Right atrium auricular region (tissue), 2 donors: ENCODE measurements around the gene SSC5D. TPM values are rescaled to one million over a fixed set of nuclear protein-coding genes. Genes with fewer than 3 reads are reported as not detected.
A peak's percentile ranks its signal among the peaks of the same experiment; 100 is the strongest.

Experiments
- DNase-seq: peaks from one replicate; pipeline ENCODE4 v3.0.0-alpha.2; 2019; ENCODE audit warnings: low spot score
- H3K27ac ChIP-seq, 2 donors: fragments of 200-600 bp; sonication (generic); 1 replicate in 1 of 2; 2 replicates in 1 of 2; pipeline ENCODE4 v1.5.1; 2016 to 2019
- H3K27me3 ChIP-seq, 2 donors: fragments of 200-600 bp; sonication (generic); one replicate each; pipeline versions ENCODE4 v1.5.1 to v1.6.0; 2017 to 2019
- H3K36me3 ChIP-seq: fragments of 200-600 bp; sonication (generic); one replicate; pipeline ENCODE4 v1.5.1; 2016
- H3K4me1 ChIP-seq, 2 donors: fragments of 200-600 bp; sonication (generic); one replicate each; pipeline versions ENCODE4 v1.5.1 to v1.6.0; 2017 to 2019
- H3K4me3 ChIP-seq, 2 donors: fragments of 200-600 bp; sonication (generic); 1 replicate in 1 of 2; 2 replicates in 1 of 2; pipeline ENCODE4 v1.5.1; 2017 to 2019; ENCODE audit warnings: mild to moderate bottlenecking in 1 of 2, moderate library complexity in 1 of 2
- H3K9me3 ChIP-seq, 2 donors: fragments of 200-600 bp; sonication (generic); one replicate each; pipeline ENCODE4 v1.5.1; 2019
- CTCF ChIP-seq, 2 donors: fragments of 200-600 bp; sonication (generic); IDR thresholded peaks; one replicate each; pipeline ENCODE4 v1.5.1; 2019; ENCODE audit warnings: antibody characterized with exemption in 2 of 2
- total RNA-seq, 2 donors: library from RNA; depleted of rRNA; stranded (reverse); fragments of >200 nt; gene quantifications; one replicate each; pipeline ENCODE4 v1.1.0, GENCODE V29; 2016

The SSC5D gene
- total RNA-seq, 2 donors from 2014 or later, result 3.3 to 6.7 TPM

GRCh38 chr19:55457683-55458457, 30.4 kb upstream of the SSC5D start:
- Histone ChIP-seq H3K4me3 (no peak overlapping the region), H3K9me3 (no peaks in the 10 kb centered on the region), H3K4me1 (peaks cover 0 to 32% of the 10 kb centered on the region in 2 donors), H3K27me3 (no peaks in the 10 kb centered on the region), H3K27ac (no peak overlapping the region), H3K36me3 (no peaks in the 10 kb centered on the region)
- DNase-seq, result no peak
- no peak for TF ChIP-seq CTCF (IDR thresholded peaks at IDR 0.05)

GRCh38 chr19:55459551-55459949, 28.7 kb upstream of the SSC5D start:
- TF ChIP-seq CTCF (IDR thresholded peaks at IDR 0.05), result no peak
- no peak for DNase-seq
- peak overlapping the region; percentile 16 to 94 for H3K27ac ChIP-seq

DNA sequence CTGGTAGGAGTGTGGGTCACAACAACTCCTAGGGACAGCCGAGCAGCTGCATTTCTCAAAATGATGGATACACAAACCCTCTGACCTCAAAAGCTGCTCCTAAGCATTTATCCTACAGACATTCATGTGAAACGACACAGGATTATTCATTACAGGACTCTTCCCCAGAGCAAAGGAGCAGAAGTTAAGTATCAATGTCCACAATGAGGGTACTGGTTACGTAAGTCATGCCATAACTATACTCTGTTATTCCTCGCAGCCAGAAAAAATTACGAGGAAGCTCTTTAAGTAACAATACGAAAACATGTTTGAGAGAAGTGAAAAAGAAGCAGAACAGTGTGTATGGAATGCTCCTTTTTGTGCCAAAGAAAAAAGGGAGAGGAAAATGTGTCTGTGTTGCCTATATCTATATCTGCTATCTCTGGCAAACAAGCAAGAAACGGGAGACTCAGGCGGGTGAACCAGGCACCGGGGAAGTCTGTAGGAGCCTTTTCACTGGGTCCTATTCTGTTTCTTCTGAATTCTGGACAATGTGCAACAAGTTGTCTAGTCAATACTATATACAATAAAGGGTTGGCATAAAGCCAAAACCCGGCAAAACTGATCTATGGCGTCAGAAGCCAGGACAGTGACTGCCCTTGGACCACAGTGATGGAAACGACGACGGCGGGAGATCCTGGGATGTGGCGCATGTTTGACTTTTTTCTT, 28.1 kb upstream of the SSC5D start:
- H3K9me3 ChIP-seq, result no peaks in the 10 kb centered on the region
- H3K27ac ChIP-seq, result peak overlapping the region; percentile 83 to 94
- peaks cover 0 to 30% of the 10 kb centered on the region in 2 donors for H3K4me1 ChIP-seq
- H3K4me3 ChIP-seq, result peak overlapping the region; percentile 25 to 67
- no peak for TF ChIP-seq CTCF (IDR thresholded peaks at IDR 0.05)
- DNase-seq, result no peak
- no peaks in the 10 kb centered on the region for H3K27me3 ChIP-seq
- H3K36me3 ChIP-seq, result no peaks in the 10 kb centered on the region

More at GRCh38 chr19:55459551-55459949, 28.7 kb upstream of the SSC5D start:
- Histone ChIP-seq H3K9me3 (no peaks in the 10 kb centered on the region), H3K36me3 (no peaks in the 10 kb centered on the region), H3K27me3 (no peaks in the 10 kb centered on the region), H3K4me3 (no peak overlapping the region), H3K4me1 (peaks cover 0 to 30% of the 10 kb centered on the region in 2 donors)

DNA sequence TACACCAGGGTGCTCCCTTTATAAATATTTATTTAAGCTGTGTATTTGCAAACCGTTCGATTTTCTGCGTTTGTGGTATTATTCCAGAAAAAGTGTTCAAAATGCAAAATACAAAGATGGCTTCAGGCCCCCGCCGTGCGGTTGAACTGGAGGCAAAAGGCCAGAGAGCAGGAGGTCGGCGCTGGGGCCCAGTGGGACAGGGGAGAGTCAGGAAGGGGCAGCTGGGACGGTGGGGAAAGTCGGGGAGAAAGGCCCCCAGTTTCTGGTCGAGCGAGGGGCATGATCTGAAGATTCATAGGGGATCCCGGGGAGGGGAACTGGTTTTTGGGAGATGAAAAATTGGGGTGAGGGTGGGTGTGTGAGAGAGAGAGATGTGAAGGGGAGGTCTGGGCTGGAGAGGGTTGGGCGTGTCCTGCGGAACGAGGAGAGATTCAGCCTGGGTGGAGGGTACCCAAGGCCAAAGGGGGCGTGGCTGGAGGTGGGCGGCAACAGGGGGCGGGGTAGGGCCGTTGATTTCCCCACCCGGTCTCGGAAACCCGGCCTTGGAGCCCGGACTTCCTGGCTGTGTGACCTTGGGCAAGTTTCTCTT, 27.5 kb upstream of the SSC5D start:
- no peak for TF ChIP-seq CTCF (IDR thresholded peaks at IDR 0.05)
- Histone ChIP-seq H3K4me3 (peak overlapping the region; percentile 67 to 81), H3K9me3 (no peaks in the 10 kb centered on the region), H3K36me3 (no peaks in the 10 kb centered on the region), H3K4me1 (peaks cover 0 to 30% of the 10 kb centered on the region in 2 donors), H3K27ac (peak overlapping the region; percentile 83 to 94), H3K27me3 (no peaks in the 10 kb centered on the region)
- peak; percentile 87 for DNase-seq

DNA sequence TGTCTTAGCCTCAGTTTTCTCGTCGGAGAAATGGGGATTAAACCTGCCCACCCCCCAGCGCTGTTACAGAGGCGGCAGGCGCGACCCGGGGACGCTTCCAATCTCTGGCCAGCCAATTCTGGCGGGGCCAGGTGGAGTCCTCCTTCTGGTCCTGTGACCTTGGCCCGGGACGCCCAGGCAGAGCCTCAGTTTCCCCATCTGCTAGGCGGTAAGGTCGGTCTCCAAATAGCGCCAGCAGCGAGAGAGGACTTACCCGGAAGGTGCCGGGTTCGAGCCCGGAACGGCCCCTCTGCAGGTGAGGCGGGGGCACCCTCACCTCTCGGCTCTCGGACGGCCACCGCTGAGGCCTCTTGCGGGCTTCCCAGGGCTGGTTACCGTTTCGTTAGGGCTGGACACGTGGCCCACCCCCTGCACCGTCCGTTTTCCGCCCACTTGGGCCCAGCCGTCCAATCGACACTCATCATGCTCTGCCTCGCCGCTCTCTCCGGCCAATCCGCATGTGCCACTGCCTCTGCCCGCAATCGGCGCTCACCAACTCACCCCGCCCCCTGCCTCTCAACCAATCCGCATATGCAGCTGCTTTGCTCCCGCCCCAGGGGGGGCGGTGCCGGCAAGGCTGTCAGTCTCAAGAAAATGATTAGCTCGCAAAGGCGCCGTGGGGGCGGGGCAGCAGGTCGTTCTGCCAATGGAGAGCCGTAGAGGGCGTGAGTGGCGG, 26.8 kb upstream of the SSC5D start, which contains the start of gene ISOC2:
Gene ISOC2 (minus strand): TSS at position 384 of the 715 bp plus-strand sequence. CDS start 5,156 bp downstream, outside the sequence.
- peak within 1 kb of the TSS; percentile 83 to 94 for H3K27ac ChIP-seq
- H3K4me1 ChIP-seq, result peaks cover 0 to 30% of the 10 kb centered on the region in 2 donors
- no peak for TF ChIP-seq CTCF (IDR thresholded peaks at IDR 0.05)
- H3K4me3 ChIP-seq, result peak within 1 kb of the TSS; percentile 67 to 81
- H3K9me3 ChIP-seq, result no peaks in the 10 kb centered on the region
- no peaks in the 10 kb centered on the region for H3K27me3 ChIP-seq
- H3K36me3 ChIP-seq, result no peaks in the 10 kb centered on the region
- peak; percentile 100 for DNase-seq
